Endothelial cell of umbilical vein (primary cell): ENCODE measurements around the gene WBP4. TPM values are rescaled to one million over a fixed set of nuclear protein-coding genes. Genes with fewer than 3 reads are reported as not detected.

Experiments
- BruUV-seq: library from RNA; stranded (reverse); fragments of 400-500 nt; replicated peaks from 2 replicates; lab custom pipeline; 2021; lab: Mats Ljungman, UMichigan
- CTCF ChIA-PET: fragments of 300-600, 350-600 bp; sonication (Branson Sonifier 250); formaldehyde crosslinking; loops from one replicate; lab custom pipeline; 2021; ENCODE audit warnings: antibody characterized with exemption, inconsistent platforms; lab: Charles Lee
- POLR2A ChIA-PET: fragments of 300-600, 350-600 bp; sonication (Branson Sonifier 250); formaldehyde crosslinking; loops from one replicate; lab custom pipeline; 2021; ENCODE audit warnings: antibody characterized with exemption, inconsistent platforms; lab: Charles Lee
- DNase-seq: peaks from one replicate; pipeline ENCODE4 v3.0.0-alpha.2; 2011; ENCODE audit warnings: low read depth, low spot score
- FAIRE-seq: peaks from 2 replicates; lab custom pipeline; 2011; peaks lifted over from hg19 to GRCh38; lab: Jason Lieb, UNC
- H2AFZ ChIP-seq: 2 replicates; pipeline ENCODE4 v1.6.0; 2012; ENCODE audit warnings: low read depth, low read length, control low read depth, inconsistent platforms
- H3K27ac ChIP-seq: 2 replicates; pipeline ENCODE4 v1.5.1; 2011; ENCODE audit warnings: low read depth, mild to moderate bottlenecking, control low read depth, low read length, moderate library complexity; ENCODE audit not compliant: insufficient read depth
- H3K27me3 ChIP-seq, 2 experiments: 2 replicates each; pipeline versions ENCODE4 v1.6.0 to v1.6.1; 2011; ENCODE audit warnings: low read length in 2 of 2, mixed read lengths in 1 of 2; ENCODE audit not compliant: control insufficient read depth in 2 of 2, insufficient read depth in 2 of 2
- H3K36me3 ChIP-seq, 2 experiments: 2 replicates in 1 of 2; 3 replicates in 1 of 2; pipeline ENCODE4 v1.5.1; 2011; ENCODE audit warnings: low read length in 2 of 2, mild to moderate bottlenecking in 1 of 2, moderate library complexity in 1 of 2; ENCODE audit not compliant: control insufficient read depth in 2 of 2, insufficient read depth in 2 of 2; ENCODE audit errors: extremely low read depth in 1 of 2
- H3K4me1 ChIP-seq: 3 replicates; pipeline ENCODE4 v1.5.1; 2011; ENCODE audit warnings: mild to moderate bottlenecking, low read length; ENCODE audit not compliant: control insufficient read depth, insufficient read depth; ENCODE audit errors: extremely low read depth
- H3K4me2 ChIP-seq: 2 replicates; pipeline ENCODE4 v1.6.1; 2011; ENCODE audit warnings: low read length, control low read depth, mixed read lengths; ENCODE audit not compliant: insufficient read depth
- H3K4me3 ChIP-seq, 3 experiments: fragments of 200-600 bp in 1 of 3; sonication (generic), shearing (Covaris generic) in 1 of 3; replicated peaks in 1 of 3; 2 replicates each; pipeline ENCODE4 v1.5.1; 2011 to 2016; ENCODE audit warnings: control low read depth in 3 of 3, low read length in 3 of 3, mild to moderate bottlenecking in 2 of 3, inconsistent platforms in 1 of 3, low read depth in 1 of 3, moderate library complexity in 1 of 3; ENCODE audit not compliant: insufficient read depth in 1 of 3
- H3K79me2 ChIP-seq: 2 replicates; pipeline ENCODE4 v1.6.0; 2012; ENCODE audit warnings: low read length, inconsistent platforms; ENCODE audit not compliant: control insufficient read depth, insufficient read depth
- H3K9ac ChIP-seq: replicated peaks from 2 replicates; pipeline ENCODE3; 2011; ENCODE audit warnings: low read length, control low read depth; ENCODE audit not compliant: insufficient read depth; ENCODE audit errors: extremely low read depth
- H3K9me1 ChIP-seq: replicated peaks from 3 replicates; pipeline ENCODE4 v1.6.0; 2011; ENCODE audit warnings: mild to moderate bottlenecking, low read length; ENCODE audit not compliant: control insufficient read depth, insufficient read depth; ENCODE audit errors: extremely low read depth
- H3K9me3 ChIP-seq: replicated peaks from 2 replicates; pipeline ENCODE4 v1.5.1; 2012; ENCODE audit warnings: low read length, inconsistent platforms; ENCODE audit not compliant: control insufficient read depth, insufficient read depth
- H4K20me1 ChIP-seq: replicated peaks from 2 replicates; pipeline ENCODE3; 2011; ENCODE audit warnings: mild to moderate bottlenecking, low read length; ENCODE audit not compliant: control insufficient read depth, insufficient read depth; ENCODE audit errors: extremely low read depth
- CTCF ChIP-seq, 2 donors: IDR thresholded peaks; 1 replicate in 1 of 2; 2 replicates in 1 of 2; pipeline ENCODE4 v1.5.1; 2011; ENCODE audit warnings: low read length in 2 of 2, mild to moderate bottlenecking in 2 of 2, moderate library complexity in 2 of 2, control low read depth in 1 of 2, inconsistent platforms in 1 of 2, low read depth in 1 of 2; ENCODE audit not compliant: insufficient read depth in 1 of 2; ENCODE audit errors: extremely low read depth in 1 of 2
- EZH2 ChIP-seq: IDR thresholded peaks from 2 replicates; pipeline ENCODE4 v1.6.1; 2012; ENCODE audit warnings: borderline replicate concordance, low read depth, mild to moderate bottlenecking, moderate library complexity, low read length, inconsistent platforms; ENCODE audit not compliant: severe bottlenecking
- FOS ChIP-seq: IDR thresholded peaks from 2 replicates; pipeline ENCODE4 v1.6.1; 2011; ENCODE audit warnings: mild to moderate bottlenecking, low read length, moderate library complexity, borderline replicate concordance; ENCODE audit not compliant: insufficient read depth
- GATA2 ChIP-seq: IDR thresholded peaks from 2 replicates; pipeline ENCODE4 v1.7.0; 2011; ENCODE audit warnings: low read depth, mild to moderate bottlenecking, moderate library complexity, mixed read lengths, low read length; ENCODE audit not compliant: insufficient read length, insufficient read depth
- JUN ChIP-seq: IDR thresholded peaks from 2 replicates; pipeline ENCODE4 v1.6.1; 2011; ENCODE audit warnings: borderline replicate concordance, low read depth; ENCODE audit not compliant: insufficient read length, insufficient read depth
- MAX ChIP-seq: IDR thresholded peaks from 2 replicates; pipeline ENCODE4 v1.6.1; 2011; ENCODE audit not compliant: insufficient read depth, insufficient read length
- MYC ChIP-seq: IDR thresholded peaks from one replicate; pipeline ENCODE4 v1.6.1; 2011; ENCODE audit warnings: mild to moderate bottlenecking, low read depth, low read length
- POLR2A ChIP-seq: IDR thresholded peaks from 2 replicates; pipeline ENCODE4 v1.6.1; 2012; ENCODE audit warnings: low read depth, mild to moderate bottlenecking, control low read depth, low read length
- POLR2AphosphoS5 ChIP-seq: IDR thresholded peaks from 2 replicates; pipeline ENCODE4 v1.6.1; 2012; ENCODE audit warnings: low read depth, mild to moderate bottlenecking, control low read depth, low read length, moderate library complexity; ENCODE audit not compliant: insufficient read depth
- dilution Hi-C: fragments of 300-500 bp; cut with MboI; formaldehyde crosslinking; loops from one replicate; pipeline ENCODE4 v1.15.0; 2019; ENCODE audit warnings: low sequenced_read_pairs; ENCODE audit not compliant: extremely low pct_ligation_motif_present
- intact Hi-C: fragments of 100-400 bp; cut with micrococcal nuclease; formaldehyde crosslinking; loops from one replicate; pipeline ENCODE4 v1.10.0; 2022
- polyA plus RNA-seq, 4 experiments: library from polyadenylated mRNA; depleted of rRNA in 3 of 4; stranded (reverse) in 3 of 4; unstranded in 1 of 4; fragments of >200 nt; gene quantifications; 2 replicates each; pipeline versions ENCODE4 v1.2.1 to v1.2.3, GENCODE V29; 2011 to 2012; ENCODE audit warnings: missing spikeins in 1 of 4
- total RNA-seq: library from RNA; stranded (reverse); gene quantifications from 2 replicates; pipeline ENCODE4 v1.2.3, GENCODE V29; 2021

The WBP4 gene
- total and polyA plus RNA-seq, 2 donors (not counting 3 experiments of a cell fraction or from before 2014, with no cell fraction given): 4.3 to 14.8 TPM

GRCh38 chr13:41019578-41020347 is 41.5 kb upstream of the WBP4 start:
- no peaks in the 10 kb centered on the region for H4K20me1 ChIP-seq
- ChIA-PET POLR2A (no interaction called here), CTCF (interaction anchor here (0.7 to 2.9 kb wide), 11 partner anchors 8 to 206 kb away, joined by 3 to 14 read pairs (median 4); no protein-coding TSS in a partner anchor)
- H3K79me2 ChIP-seq: peaks cover 37% of the 10 kb centered on the region
- H3K9me1 ChIP-seq: no peaks in the 10 kb centered on the region
- H3K4me1 ChIP-seq: peaks cover 3% of the 10 kb centered on the region
- no peak overlapping the region for H2AFZ ChIP-seq
- no peaks in the 10 kb centered on the region for H3K9me3 ChIP-seq
- no peak for DNase-seq
- no peak overlapping the region for H3K9ac ChIP-seq
- BruUV-seq: no TSS peak
- TF ChIP-seq GATA2 (no peak), MAX (no peak), FOS (no peak), JUN (no peak), CTCF (IDR thresholded peaks at IDR 0.05; ENCODE audit: extremely low read depth in 1 of 2, insufficient read depth in 1 of 2, low read depth in 1 of 2, low read length in 2 of 2) (no peak), POLR2A (no peak), MYC (no peak), POLR2AphosphoS5 (no peak), EZH2 (no peak)
- dilution Hi-C loops (no loop called here), intact Hi-C loops (loop anchor here (2.0 kb wide), 1 partner anchor 37 kb away; no protein-coding TSS in a partner anchor)
- H3K4me2 ChIP-seq: no peak overlapping the region
- H3K36me3 ChIP-seq: no peaks in the 10 kb centered on the region
- no peak for FAIRE-seq
- no peak overlapping the region for H3K27ac ChIP-seq
- no peaks in the 10 kb centered on the region for H3K27me3 ChIP-seq
- no peak overlapping the region for H3K4me3 ChIP-seq
